ENCODE results near the gene ADAMTS17.

The ADAMTS17 gene

DNA sequence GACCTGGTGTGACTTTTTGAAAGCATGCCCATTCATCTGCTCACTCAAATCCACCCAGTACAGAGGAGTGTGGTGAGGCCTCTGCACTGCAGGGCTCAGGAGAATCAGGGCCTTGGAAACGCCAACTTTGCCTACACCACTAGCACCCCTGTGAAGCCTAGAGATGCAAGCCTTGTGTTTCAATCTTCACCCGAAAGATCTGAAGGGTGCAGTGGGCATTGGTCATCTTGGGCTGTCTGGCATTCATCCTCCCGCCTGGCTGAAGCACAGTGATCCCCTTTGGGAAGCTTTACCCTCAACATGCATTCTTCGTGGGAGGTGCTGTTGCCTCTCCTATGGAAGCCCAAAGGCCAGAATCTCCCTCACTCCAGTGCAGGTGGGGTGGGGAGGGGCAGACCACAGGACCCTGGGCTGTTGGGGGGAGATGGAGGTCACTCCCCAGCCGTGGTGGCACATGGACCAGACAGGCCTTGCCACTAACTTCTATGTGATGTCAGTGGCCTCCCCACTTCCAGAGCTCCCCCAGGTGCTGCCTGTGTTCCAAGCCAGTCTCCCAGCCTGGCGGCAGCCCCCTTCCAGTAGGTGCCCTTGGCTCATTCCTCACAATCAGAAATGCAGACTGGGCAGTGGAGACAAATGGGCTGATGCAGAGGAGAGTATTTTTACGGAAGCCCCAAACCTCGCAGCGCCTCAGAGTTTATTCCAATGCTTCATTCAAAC is 92.5 kb downstream of the ADAMTS17 start:
- DNase-seq (ENCODE audit: low read depth): no peak

DNA sequence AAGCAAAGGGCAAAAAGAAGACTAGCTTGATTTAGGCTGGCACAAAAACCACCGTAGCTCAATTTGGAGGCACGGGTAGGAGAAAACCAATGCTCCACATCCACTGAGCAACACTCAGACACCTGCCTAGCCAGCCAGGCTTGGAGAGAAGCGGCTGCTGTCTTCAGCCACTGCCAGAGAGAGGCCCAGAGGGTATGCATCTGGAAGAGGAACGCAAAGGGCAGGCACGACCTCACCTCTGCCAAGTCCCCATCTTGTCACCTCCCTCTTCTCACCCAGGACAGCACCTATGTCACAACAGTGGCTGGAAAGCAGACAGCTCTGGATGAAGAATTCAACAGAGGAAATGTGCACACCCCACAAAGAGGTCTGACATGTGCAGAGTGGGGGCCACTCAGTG is 93.5 kb downstream of the ADAMTS17 start:
- DNase-seq (ENCODE audit: low read depth): no peak

DNA sequence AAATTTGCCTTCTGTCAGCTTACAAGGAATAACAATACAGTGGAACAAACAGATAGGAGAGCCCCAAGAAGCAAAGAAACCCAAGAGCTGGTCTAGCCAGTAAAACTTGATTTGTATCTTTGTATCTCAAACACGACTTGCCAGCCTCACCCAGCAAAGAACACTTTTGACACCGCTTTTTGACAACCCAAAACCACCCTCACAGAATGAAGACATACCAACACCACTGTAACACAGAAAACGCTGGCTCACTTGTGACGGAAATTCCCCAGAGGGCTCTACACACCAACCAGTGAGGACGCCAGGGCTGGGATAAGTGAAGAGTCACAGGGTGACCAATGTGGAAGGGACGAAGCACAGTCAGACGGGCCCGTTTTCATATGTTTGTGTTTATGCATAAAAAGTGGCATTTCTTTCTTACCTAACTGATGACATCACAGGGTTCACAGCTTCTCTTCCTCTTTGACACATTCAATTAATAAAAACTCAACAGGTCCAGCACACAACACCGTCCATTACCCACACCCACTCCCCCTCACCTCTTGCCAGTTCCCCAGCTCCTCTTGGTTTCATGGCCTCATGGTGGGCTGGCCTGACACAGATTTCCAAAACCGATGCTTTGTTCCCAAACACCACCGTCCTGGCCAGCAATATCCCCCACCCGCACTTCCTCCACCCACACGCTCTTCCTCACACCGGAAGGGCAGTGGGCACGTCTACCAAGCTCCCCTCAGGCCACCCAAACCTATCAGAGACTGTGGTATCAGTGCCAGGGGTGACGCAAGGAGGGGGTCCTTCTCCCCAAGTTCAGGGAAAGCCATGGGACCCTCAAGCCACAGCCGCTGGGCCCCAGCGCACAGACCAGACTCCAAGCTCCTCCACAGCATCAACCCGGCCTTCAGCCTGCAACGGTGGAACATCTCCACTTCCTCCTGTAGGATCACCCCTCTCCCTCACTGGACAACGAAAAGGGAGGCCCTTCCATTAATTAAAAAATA is 94.2 kb downstream of the ADAMTS17 start:
- no peak for DNase-seq (ENCODE audit: low read depth)

DNA sequence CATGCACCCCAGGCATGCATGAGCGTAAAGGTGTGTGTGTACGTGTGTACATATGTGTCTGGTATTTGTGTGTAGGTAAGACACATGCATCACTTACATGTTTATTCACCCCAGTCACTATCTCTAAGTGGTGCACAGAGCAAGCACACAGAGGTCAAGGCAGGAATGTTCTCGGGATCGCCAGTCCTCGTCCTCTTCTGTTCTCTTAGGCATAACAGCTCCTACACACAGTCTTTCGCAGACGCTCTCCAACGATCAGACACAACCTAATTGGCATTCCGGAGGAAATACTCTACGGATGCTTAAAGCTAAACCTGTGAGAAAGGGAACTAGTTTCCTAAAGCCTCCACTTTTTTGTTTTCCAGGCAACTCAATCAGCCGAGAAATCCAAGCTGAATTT is 95.9 kb downstream of the ADAMTS17 start:
- DNase-seq (ENCODE audit: low read depth): no peak

DNA sequence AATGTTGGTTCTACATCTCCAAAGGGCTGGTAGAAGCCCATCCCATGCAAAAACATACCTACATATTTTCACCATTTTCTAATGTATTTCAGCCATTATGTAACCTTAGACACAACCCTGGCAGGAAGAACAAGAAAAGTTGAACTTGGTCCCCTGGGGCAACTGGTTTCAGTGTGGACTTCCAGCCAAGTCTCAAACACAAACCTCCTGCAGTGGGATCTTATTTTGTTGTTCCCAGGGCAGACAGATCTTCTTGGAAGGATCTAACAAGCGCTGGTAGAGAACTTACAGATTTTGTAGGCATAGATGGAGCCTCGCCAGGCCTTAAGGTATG is 96.3 kb downstream of the ADAMTS17 start:
- no peak for DNase-seq (ENCODE audit: low read depth)

DNA sequence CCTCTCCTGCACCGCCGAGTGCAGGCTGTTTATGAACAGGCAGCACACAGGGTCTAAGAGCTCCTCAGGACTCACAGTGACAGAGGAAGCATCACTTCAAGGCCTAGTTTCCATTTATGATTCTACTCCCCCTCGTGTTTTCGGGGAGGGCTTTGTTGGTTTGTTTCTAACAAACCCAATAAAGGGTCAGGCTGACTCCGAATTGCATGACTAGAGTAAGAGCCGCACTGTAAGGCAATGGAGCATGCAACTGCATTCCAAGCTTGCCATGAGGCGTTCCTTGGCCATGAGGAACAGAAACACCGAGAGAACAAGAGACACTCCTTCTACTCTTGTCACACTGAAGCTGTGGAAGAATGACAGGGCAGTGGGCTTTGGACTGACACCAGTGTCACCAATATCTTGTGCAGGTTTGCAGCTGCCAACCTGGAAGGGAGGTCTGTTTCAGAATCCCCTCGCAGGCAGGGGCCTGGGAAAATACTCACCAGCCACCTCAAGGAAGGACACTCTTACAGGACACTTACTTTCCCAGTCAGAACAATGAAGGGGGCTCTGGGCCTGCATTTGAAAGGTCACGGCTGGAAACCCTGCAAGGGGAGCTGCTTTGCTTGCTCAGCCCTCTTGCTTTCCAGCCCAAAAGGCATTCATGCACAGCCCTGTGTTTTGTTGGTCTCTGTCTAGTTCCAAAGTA is 96.8 kb downstream of the ADAMTS17 start:
- DNase-seq (ENCODE audit: low read depth): no peak

DNA sequence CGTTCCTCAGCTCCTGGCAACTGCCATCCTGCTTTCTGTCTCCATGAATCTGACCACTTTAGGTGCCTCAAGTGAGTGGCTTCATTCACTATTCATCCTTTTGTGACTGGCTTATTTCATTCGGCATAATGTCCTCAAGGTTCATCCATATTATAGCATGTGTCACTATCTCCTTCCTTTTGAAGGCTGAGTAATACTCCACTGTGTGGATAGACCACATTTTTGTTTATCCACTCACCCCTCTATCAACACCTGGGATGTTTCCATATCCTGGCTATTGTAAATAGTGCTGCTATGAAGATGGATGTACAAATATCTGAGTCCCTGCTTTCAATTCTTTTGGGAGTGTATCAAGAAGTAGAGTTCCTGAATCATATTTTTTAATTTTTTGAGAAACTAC is 98.8 kb downstream of the ADAMTS17 start:
- no peak for DNase-seq (ENCODE audit: low read depth)

DNA sequence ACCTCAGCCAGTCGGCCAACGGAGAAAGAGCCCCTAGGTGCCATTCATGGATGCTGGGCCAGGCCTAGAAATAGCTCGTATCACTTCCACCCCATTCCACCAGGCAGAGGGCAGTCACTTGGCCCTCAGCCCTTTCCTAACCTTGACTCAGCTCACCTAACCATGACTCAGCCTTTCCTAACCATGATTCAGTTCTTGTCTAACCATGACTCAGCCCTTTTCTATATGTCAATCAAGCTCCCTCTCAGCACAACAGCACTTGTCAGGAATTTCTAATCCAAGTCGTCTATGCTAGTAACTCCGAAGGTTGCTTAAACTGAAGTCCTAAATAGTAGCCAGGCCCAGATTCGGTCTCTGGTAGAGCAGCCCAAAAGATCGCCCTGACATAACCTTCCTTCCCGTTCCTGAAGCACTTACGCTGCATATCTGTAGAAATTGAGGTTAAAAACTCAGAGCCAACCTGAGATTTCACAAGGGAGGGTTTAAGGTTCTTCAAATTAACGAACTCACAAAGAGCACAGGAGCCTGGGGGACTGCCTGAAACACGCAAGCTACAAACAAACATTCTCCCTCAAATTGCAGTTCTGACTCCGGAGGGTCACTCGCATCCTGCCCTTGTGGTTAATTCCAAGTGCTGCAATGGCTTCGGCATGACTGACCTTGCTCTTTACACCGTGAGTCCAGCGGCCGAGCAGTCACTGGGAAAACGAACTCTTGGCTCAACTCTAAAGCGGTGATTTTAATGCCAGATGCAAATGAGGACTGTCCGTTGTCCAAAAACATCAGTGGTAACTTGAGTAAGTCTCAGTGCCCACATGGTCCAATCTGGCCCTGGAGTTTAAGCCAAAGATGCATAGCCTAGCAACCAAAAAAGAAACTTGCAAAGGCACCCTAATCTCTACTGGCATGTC is 99.9 kb downstream of the ADAMTS17 start:
- DNase-seq (ENCODE audit: low read depth): peak; percentile 43

DNA sequence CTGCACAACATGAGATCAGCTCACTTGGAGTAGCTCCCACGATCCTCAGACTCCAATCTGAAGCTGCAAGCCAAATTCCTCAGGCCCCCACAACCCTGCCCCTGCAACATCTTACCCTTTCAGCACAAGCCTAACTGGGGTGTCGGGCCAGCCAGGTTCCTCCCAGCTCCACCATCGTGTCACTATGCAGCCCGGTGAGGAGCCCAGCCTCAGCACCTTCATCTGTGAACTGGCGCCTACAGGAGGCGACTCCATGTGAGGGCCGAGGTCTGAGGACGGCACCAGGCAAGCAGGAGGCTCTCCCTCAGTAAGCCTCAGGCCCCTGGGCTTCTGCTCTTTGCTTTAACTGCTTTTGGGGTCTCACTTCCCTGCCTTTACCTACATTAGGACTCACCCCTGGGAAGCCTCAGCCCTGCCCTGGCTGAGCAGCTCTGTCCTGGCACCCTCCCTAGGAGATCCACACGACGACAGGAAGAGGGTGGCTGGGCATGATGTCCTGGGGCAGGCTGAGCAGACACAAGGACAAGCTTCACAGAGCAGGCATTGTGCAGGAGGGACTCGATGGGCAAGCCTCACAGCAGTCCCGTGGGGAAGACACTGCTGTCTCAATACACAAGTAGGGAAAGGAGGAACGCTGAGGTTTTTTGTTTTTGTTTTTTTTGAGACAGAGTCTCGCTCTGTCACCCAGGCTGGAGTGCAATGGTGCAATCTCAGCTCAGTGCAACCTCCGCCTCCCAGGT is 104.6 kb downstream of the ADAMTS17 start:
- DNase-seq (ENCODE audit: low read depth): no peak

DNA sequence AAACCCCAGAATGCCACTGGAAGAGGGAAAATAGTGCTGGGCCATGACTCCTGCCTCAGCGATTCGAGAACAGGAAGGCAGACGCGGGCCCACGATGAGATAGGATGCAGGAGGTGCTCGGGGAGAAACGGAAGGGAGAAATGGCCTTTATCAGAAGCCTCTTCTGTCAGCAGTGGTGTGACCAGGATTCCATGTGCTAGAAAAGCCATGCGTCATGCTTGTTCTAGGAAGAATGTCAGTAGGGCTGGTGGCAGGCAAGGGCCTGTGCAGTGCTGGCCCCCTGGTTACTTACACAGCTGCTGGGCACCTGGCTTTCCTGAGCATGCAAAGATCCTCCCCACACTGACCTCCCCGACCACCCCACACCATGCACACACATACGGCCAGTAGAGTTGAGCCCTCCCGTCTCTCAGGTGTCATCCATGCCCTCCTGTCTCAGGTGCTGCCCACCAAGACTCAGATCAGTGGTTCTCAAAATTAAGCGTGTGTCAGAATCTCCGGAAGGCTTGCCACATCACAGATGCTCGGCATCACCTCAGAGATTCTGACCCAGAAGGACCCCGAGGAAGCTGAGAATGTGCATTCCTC is 106.7 kb downstream of the ADAMTS17 start:
- no peak for DNase-seq (ENCODE audit: low read depth)

DNA sequence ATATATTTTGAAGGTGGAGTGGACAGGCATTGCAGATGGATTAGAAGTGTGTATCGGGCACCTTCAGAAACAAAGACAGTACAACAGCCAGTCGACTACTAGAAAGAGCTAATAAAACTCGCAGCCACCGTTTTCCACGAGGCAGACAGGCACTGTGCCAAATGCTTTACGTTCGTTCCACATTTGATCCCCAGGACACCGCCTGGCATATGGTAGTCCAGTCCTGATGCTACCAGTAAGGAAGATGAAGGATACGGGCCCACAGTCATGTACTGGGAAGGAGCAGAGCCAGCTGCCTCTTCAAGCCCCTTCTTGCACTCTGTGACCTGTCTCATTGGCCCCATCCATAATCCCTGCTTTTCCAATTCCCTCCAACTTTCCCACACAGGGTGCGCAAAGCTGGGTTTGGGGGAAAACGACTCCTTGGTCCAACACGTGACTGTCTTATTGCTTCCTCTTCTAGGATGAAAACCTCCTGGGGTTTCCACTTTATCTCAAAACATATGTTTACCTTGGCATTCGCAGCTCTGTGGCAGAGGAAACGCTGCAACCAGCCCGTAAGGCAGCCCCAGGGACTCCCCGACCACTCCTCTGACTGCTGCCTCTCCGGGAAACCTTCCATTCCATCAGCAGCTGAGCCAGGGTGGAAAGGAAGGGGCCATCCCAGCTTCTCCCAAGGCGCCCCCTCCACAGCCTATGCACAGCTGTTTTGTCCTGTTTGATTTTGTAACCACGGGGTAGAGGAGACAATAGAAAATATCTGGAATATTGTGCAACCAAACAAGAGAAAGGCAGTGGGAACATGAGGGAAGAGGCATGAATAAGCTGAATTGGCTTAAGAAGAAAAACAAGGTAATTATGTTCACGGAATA is 107.4 kb downstream of the ADAMTS17 start:
- DNase-seq (ENCODE audit: low read depth): no peak

DNA sequence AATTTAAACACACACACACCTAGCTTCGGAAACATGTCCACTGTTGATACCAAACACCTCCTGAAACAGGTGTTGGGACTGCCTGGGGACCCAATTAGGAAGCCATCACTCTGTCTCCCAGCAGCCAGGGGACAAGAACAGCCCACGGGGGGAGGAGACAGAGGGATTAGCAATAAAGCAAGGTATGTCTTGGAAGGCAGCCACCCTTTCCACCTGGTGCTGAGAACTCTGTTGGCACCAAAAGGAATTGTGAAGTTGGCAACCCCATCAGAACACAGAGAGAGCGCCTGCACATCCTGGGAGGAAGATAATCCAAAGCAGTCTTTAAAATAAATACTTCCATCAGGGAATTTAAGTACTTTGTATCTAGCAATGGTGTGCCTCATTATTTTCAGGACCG is 111.0 kb downstream of the ADAMTS17 start:
- no peak for DNase-seq (ENCODE audit: low read depth)

DNA sequence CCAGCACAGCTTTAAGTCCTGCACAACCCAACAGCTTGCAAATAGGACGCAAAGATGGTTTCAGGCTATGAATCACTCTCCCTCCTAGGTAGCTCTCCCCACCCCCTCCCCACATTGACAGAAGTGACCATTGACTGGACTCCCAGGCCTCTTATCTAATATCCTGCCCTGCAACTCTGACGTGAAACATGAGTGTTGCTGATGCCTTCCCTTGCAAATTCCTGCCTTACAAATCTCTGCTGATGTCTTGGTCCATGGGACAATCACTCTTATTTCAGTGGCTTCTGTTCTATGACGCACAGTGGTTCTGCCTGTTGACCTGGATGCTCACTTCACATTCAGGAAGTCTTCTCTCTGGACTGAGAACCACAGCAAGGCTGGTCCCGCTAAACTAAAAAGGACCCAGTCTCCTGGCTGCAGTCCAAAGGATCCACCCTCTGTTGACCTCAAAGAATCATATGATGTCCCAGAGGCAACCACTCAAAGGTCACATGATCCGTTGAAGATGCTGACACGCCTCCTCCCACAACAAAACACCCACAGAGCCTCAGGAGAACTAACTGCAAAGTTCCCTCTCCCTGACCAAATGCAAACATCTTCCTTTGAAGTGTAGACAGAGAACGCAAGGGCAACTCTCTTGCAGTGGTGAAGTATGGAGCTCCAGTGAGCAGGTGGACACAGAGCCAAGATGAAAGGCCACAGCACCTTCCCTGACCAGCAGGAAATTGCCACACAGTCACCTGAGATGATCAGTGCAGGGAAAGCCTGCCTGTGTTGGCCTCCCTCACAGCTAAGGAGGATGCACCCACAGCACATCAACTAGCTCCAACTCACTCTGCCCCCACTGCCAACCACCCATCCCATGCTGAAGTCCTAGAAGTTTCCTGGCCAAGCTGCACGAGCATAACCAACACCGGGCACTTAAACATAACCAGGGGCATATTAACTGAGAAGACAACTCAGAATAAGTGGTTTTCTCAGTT is 112.3 kb downstream of the ADAMTS17 start:
- no peak for DNase-seq (ENCODE audit: low read depth)

DNA sequence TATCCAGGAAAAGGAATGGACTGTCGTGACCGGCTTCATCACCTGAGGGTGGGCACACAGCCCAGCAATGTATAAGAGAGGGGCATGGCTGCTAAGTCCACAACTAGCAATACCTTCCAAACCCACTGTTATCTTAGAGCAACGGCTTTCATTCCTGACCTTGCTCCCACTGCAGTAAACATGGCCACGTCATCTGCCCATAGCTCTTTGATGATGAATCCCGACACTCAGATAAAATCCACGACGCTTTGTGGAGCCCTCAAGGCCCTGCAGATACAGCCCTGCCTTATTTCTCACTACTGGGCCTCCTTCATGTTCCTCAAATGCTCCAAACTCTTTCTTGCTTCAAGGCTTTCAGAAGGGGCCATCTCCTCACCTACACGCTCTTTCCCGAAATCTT is 114.0 kb downstream of the ADAMTS17 start:
- no peak for DNase-seq (ENCODE audit: low read depth)

DNA sequence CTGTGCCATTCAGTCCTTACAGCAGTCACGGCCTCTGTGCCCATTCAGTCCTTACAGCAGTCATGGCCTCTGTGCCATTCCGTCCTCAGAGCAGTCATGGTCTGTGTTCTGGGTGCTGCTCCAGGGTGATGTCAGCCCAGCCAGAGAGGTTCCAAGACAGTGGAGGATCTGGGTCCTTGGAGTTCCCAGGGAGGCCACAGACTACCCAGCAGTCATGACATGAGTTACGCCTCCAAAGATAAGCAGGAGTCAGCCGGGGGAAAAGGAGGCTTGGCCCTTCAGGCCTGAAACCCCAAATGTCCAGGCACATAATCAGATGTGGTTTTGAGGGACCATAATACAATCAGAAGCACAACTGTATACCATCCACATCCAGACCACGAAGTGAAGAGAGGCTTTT is 115.7 kb downstream of the ADAMTS17 start:
- no peak for DNase-seq (ENCODE audit: low read depth)

DNA sequence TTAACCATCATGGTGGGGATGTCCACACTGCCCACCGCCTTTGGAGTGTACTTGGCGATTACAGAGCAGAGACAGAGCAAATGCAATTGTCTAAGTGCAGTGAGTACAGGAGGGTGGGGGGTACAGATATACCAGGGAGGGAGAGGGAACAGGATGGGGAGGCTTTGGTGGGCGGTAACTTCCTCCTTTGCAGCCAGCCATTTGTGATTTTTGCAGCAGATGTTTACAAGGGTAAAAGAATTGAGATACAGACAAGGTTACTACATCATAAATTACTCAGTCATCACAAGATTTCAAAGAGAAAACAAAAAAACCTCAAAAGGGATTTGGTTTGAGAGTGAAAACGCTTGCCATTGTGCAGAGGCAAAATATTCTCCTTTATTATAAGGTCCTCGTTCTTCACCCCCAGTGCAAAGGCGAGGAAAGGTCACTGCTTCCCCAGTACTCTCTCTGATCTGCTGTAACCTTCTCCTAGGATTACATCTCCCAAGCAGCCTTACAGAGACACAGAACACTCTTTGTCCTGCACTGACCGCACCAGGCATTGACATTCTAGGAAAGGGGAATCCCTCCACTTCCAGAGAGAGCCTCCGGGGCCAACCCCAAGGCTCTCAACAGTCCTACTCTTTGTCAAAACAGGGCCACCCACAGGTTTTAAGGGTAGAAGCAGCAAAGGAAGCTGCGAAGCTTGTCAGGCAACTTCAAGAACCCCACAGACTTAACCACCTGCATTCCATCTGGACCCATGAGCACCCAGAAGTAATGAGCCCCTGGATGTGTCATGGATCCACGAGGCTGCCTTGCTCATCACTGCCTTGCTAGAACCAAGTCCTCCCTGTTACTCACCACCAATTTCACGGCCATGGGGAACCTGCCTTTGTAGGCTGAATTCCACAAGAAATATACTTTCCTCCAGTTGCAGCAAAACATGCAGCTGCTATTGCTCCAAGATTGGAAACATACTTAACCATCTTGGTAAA is 117.3 kb downstream of the ADAMTS17 start:
- no peak for DNase-seq (ENCODE audit: low read depth)

DNA sequence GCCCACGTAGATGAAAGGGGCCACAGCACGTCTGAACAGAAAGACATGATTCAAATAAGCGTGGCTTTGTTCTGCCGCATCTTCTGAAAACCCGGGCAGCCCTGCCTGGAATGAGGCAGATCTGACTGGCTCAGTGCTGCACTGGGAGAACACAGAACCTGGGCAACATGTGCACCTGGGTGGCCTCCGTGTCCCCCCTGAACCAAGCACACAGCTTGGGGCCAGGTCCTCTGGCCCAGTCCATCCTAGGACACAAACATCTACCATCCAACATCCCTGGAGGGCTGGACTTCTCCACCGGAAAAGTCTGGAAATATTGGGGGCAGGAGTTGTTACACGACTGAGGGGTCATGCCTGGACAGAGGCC is 119.4 kb downstream of the ADAMTS17 start:
- DNase-seq (ENCODE audit: low read depth): no peak

Data from ELR (cell line).